ENCODE results near the gene AMER2.
A peak's percentile ranks its signal among the peaks of the same experiment; 100 is the strongest.

Gene AMER2

GRCh38 chr13:25149711-25150110 is 22.4 kb downstream of the AMER2 start:
- no peak for DNase-seq

GRCh38 chr13:25148402-25148771 is 23.7 kb downstream of the AMER2 start:
- no peak for DNase-seq

GRCh38 chr13:25147638-25148401 is 24.3 kb downstream of the AMER2 start:
- no peak for DNase-seq

GRCh38 chr13:25143706-25144105 is 28.4 kb downstream of the AMER2 start:
- DNase-seq: no peak

- DNase-seq: no peak
Observed at GRCh38 chr13:25141042-25141441, 31.0 kb downstream of the AMER2 start.

- no peak for DNase-seq
Observed at GRCh38 chr13:25137788-25138115, 34.3 kb downstream of the AMER2 start.

- no peak for DNase-seq
Observed at GRCh38 chr13:25136880-25137787, 35.0 kb downstream of the AMER2 start.

GRCh38 chr13:25135896-25136295 is 36.2 kb downstream of the AMER2 start:
- no peak for DNase-seq

- no peak for DNase-seq
Observed at GRCh38 chr13:25132751-25133390, 39.2 kb downstream of the AMER2 start.

GRCh38 chr13:25131881-25132420 is 40.1 kb downstream of the AMER2 start:
- DNase-seq: no peak

- DNase-seq: no peak
Observed at GRCh38 chr13:25130944-25131343, 41.1 kb downstream of the AMER2 start.

GRCh38 chr13:25118378-25118905 is 53.6 kb downstream of the AMER2 start:
- DNase-seq: no peak

GRCh38 chr13:25117312-25117711 is 54.8 kb downstream of the AMER2 start:
- no peak for DNase-seq

GRCh38 chr13:25116044-25116443 is 56.0 kb downstream of the AMER2 start:
- no peak for DNase-seq

GRCh38 chr13:25114220-25114619 is 57.9 kb downstream of the AMER2 start:
- DNase-seq: peak; percentile 79

GRCh38 chr13:25112695-25113255 is 59.3 kb downstream of the AMER2 start:
- no peak for DNase-seq
